GM18951 (cell line): Measurements from ENCODE around the gene YWHAG.
"Not testable (repeated sequence)": the region's sequence is repeated elsewhere in the genome, so short reads cannot be mapped to it uniquely, and the experiment has no call there.

Experiments used
- POLR2A ChIP-seq: IDR thresholded peaks from 4 replicates; pipeline ENCODE4 v1.6.1; 2011; ENCODE audit warnings: mild to moderate bottlenecking; ENCODE audit not compliant: insufficient read length, insufficient read depth; ENCODE audit errors: extremely low read depth
- in situ Hi-C: fragments of 300-500 bp; cut with MboI; formaldehyde crosslinking; loops from one replicate; pipeline ENCODE4 v1.12.0; 2022; ENCODE audit warnings: low sequenced_read_pairs, mixed read lengths, inconsistent platforms; ENCODE audit not compliant: unreplicated experiment

The YWHAG gene

DNA sequence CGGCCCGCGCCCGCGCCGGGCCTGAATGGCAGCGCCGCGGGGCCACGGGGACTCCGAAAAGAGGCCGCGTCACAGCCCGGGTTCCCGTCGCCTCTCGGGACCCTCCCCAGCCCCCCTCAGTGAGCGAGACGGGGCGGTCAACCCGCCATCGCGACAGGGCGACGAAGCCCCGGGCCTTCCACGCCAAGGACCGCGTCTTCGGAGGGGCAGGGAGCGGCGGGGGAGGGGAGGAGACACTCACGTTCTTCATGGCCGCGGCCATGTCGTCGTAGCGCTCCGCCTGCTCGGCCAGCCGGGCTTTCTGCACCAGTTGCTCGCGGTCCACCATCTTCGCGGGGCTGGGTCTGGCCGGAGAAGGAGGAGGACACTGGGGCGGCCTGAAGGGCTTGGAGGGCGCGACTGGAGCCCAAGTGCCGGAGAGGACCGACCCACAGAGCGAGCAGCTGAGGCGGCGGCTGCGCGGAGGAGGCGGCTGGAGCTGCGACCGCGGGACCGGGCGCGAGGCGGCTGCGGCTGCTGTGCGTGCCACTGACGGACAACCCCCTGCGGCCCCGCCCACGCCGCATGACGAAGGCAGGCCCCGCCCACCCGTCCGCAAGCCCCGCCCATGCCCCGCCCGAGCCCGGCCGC lies at the start of gene YWHAG:
Gene YWHAG (minus strand): TSS at position 511 of the 630 bp plus-strand sequence. CDS start 183 bp downstream, at position 328.
- TF ChIP-seq POLR2A: peak; percentile 98
- in situ Hi-C loops: no loop called here

DNA sequence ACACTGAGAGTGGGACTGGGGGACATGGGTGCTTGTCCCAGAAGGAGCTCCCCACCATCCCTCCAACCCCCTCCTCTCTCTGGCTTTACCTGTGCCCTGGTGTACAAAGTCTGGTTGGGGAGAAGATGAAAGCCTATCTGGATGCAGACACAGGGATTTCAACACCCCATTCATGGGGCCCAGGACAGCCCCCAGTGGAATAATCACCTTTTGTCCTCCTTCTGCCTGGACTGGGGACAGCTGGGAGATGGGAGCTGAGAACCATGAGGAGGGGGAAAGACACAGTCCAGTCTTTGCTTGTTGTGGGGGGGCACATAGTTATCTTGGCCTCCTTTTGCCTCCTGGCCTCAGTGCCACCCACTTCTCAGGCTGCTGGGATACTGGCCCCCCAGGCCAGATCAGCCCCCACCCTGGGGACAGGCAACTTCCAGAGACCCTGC lies 49.4 kb upstream of the YWHAG start:
- TF ChIP-seq POLR2A: no peak
- in situ Hi-C loops: loop anchor here (25.0 kb wide), 2 partner anchors 104 to 704 kb away; partner anchors contain the start of genes CCDC146 and UPK3B

GRCh38 chr7:76407718-76408117 lies 48.9 kb upstream of the YWHAG start:
- in situ Hi-C loops: loop anchor here (25.0 kb wide), 2 partner anchors 105 to 705 kb away; partner anchors contain the start of genes CCDC146 and UPK3B
- no peak for TF ChIP-seq POLR2A

DNA sequence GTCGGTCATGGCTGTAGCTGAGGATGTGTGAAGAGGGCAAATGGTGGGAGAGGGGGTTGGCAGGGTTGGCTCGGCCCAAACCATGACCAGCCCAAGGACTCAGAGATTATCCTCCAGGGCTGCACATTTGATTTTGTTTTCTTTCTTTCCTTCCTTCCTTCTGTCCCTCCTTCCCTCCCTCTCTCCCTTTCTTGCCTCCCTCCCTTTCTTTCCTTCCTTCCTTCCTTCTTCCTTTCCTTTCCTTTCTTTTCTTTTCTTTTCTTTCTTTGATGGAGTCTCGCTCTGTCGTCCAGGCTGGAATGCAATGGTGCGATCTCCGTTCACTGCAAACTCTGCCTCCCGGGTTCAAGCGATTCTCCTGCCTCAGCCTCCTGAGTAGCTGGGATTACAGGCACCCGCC lies 46.9 kb upstream of the YWHAG start:
- in situ Hi-C loops: loop anchor here (25.0 kb wide), 2 partner anchors 107 to 707 kb away; partner anchors contain the start of genes CCDC146 and UPK3B
- TF ChIP-seq POLR2A: no peak

- no peak for TF ChIP-seq POLR2A
- in situ Hi-C loops: loop anchor here (25.0 kb wide), 2 partner anchors 108 to 708 kb away; partner anchors contain the start of genes CCDC146 and UPK3B
Observed at GRCh38 chr7:76403780-76404494, 45.1 kb upstream of the YWHAG start.

GRCh38 chr7:76403097-76403496 lies 44.3 kb upstream of the YWHAG start:
- in situ Hi-C loops: loop anchor here (25.0 kb wide), 2 partner anchors 109 to 709 kb away; partner anchors contain the start of genes CCDC146 and UPK3B

DNA sequence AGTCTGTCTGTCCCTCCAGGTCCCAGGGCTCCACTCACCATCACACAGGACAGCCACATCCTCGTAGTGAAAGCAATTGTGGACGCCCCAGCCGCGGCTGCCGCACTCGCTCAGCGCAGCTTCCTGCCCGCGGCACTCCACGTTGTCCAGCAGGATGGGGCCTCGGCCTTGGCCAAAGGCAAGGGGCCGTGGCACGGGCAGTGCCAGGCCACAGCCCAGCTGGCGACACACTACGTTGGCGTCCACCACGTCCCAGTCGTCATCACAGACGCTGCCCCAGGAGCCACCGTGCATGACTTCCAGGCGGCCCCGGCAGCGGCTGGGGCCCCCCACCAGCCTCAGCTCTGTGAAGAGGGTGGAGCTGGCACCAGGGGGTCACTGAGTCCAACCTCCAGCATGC lies 41.5 kb upstream of the YWHAG start:
- no peak for TF ChIP-seq POLR2A
- in situ Hi-C loops: loop anchor here (25.0 kb wide), 2 partner anchors 112 to 712 kb away; partner anchors contain the start of genes CCDC146 and UPK3B

GRCh38 chr7:76397409-76398183 lies 38.8 kb upstream of the YWHAG start:
- TF ChIP-seq POLR2A: no peak
- in situ Hi-C loops: no loop called here

DNA sequence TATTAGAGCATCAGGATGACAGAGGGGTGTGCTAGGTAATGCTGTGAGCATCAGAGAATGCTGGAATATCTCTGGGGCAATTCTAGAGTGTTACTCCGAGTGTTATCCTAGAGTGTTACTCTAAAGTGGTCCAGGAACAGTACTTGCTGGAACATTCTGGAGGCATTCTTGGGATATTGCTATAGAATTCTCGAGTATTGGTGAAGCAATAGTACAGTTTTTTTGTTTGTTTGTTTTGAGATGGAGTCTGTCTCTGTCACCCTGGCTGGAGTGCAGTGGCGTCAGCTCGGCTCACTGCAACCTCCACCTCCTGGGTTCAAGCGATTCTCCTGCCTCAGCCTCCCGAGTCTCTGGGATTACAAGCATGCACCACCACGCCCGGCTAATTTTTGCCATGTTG lies 38.1 kb upstream of the YWHAG start:
- in situ Hi-C loops: no loop called here
- no peak for TF ChIP-seq POLR2A

GRCh38 chr7:76395965-76396726 lies 37.4 kb upstream of the YWHAG start:
- in situ Hi-C loops: no loop called here
- no peak for TF ChIP-seq POLR2A

DNA sequence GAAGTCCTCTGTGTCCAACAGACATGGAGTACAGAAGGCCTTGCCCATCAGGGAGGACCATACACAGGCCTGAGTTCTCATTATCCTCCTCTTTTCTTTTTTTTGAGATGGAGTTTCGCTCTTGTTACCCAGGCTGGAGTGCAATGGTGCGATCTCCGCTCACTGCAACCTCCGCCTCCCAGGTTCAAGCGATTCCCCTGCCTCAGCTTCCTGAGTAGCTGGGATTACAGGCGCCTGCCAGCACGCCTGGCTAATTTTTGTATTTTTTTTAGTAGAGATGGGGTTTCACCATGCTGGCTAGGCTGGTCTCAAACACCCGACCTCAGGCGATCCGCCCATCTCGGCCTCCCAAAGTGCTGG lies 36.8 kb upstream of the YWHAG start:
- in situ Hi-C loops: not testable (repeated sequence)

DNA sequence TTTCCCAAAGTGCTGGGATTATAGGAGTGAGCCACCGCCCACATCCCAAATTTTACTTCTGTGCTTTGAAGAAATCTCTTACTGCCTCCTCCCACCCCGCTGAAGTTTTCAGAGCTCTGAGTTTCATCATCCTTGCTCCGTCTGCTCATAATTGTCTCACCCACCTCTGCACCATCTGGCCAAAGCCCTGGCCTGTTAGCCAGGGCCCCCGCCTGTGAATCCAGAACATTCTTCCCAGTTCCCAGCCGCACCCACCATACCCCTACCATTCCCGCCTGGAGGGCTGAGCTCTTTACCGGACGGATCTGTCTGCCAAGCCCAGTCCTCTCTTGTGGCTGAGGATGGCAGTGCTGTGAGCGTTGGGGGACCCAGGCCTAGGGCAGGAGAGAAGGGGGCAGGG lies 36.2 kb upstream of the YWHAG start:
- in situ Hi-C loops: no loop called here
- no peak for TF ChIP-seq POLR2A
